ENCODE data around the gene MED13L.

GRCh38 chr12:116060764-116061163, 216.7 kb downstream of the MED13L start:
- TF ChIP-seq CTCF (IDR thresholded peaks at IDR 0.05) (no peak), ZFX (IDR thresholded peaks at IDR 0.05; ENCODE audit: borderline replicate concordance) (no peak)

All from 22Rv1 (cell line).